HL-60 (cell line): ENCODE measurements around the gene METRN.

Source experiments
- CTCF ChIP-seq: IDR thresholded peaks from one replicate; pipeline ENCODE4 v1.5.1; 2011; ENCODE audit warnings: low read length, control low read depth, inconsistent platforms; ENCODE audit not compliant: insufficient read depth
- GABPA ChIP-seq: IDR thresholded peaks from 2 replicates; pipeline ENCODE4 v1.6.1; 2012; ENCODE audit warnings: low read depth
- POLR2AphosphoS5 ChIP-seq: IDR thresholded peaks from 2 replicates; pipeline ENCODE4 v1.6.1; 2012; ENCODE audit warnings: low read depth
- SPI1 ChIP-seq: IDR thresholded peaks from 2 replicates; pipeline ENCODE4 v1.6.1; 2012; ENCODE audit warnings: low read depth, mild to moderate bottlenecking, borderline replicate concordance
- TF ChIP-seq, protein P1 (sequence below): IDR thresholded peaks from 2 replicates; pipeline ENCODE4 v1.6.1; 2012; ENCODE audit warnings: low read depth; ENCODE audit not compliant: insufficient replicate concordance

DNA sequence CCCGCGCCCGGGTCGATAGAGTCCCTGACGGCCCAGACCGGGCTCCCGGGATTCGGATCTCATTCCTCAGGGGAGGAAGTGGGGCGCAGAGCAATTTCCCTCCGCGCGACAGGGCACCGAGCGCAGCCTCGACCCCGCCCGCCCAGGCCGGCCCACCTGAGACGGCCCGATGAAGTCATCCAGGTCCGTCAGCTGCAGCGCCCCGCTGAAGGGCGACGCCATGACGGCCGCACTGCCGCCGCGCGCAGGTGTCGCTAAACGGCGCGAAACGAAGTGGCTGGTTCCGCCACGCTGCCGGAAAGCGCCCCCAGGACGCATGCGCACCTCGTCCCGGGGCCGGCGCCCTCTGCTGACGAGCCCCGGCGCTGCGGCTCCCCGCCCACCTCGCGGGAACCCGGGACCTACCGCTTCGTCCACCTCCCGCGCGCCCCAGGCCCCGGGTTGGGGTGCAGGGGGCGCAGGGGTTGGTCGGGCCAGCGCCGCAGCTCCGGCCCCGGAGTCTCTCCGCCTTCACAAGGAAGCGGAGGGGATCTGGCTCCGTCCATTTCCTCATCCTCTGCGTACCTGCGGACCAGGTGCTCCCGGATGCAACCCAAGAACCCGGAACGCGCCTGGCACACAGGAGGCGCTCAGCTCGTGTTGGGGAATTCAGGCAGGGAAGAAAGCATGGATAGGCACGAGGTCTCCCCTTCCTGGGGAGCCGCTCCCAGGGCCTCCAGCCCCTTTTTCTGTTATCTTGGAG is 26.0 kb downstream of the METRN start, which contains the start of gene CIAO3:
- TF ChIP-seq CTCF (peak; percentile 86), SPI1 (no peak), POLR2AphosphoS5 (peak; percentile 99), GABPA (no peak)
- TF ChIP-seq, protein P1, sequence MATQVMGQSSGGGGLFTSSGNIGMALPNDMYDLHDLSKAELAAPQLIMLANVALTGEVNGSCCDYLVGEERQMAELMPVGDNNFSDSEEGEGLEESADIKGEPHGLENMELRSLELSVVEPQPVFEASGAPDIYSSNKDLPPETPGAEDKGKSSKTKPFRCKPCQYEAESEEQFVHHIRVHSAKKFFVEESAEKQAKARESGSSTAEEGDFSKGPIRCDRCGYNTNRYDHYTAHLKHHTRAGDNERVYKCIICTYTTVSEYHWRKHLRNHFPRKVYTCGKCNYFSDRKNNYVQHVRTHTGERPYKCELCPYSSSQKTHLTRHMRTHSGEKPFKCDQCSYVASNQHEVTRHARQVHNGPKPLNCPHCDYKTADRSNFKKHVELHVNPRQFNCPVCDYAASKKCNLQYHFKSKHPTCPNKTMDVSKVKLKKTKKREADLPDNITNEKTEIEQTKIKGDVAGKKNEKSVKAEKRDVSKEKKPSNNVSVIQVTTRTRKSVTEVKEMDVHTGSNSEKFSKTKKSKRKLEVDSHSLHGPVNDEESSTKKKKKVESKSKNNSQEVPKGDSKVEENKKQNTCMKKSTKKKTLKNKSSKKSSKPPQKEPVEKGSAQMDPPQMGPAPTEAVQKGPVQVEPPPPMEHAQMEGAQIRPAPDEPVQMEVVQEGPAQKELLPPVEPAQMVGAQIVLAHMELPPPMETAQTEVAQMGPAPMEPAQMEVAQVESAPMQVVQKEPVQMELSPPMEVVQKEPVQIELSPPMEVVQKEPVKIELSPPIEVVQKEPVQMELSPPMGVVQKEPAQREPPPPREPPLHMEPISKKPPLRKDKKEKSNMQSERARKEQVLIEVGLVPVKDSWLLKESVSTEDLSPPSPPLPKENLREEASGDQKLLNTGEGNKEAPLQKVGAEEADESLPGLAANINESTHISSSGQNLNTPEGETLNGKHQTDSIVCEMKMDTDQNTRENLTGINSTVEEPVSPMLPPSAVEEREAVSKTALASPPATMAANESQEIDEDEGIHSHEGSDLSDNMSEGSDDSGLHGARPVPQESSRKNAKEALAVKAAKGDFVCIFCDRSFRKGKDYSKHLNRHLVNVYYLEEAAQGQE, result peak; percentile 35
